Vagina (tissue), 2 donors: ENCODE data around the gene PODXL2.

Experiments used
- POLR2A ChIP-seq, 2 donors: fragments of 450-650 bp; IDR thresholded peaks; one replicate each; pipeline ENCODE4 v1.6.1; 2017; ENCODE audit warnings: antibody characterized with exemption in 2 of 2, mild to moderate bottlenecking in 2 of 2, moderate library complexity in 2 of 2
- POLR2AphosphoS5 ChIP-seq, 2 donors: sonication (generic); formaldehyde crosslinking; IDR thresholded peaks; one replicate each; pipeline ENCODE4 v1.9.0; 2017; ENCODE audit warnings: antibody characterized with exemption in 2 of 2, mild to moderate bottlenecking in 2 of 2, low read depth in 1 of 2; ENCODE audit not compliant: insufficient read depth in 1 of 2
- TF ChIP-seq, protein P1 (sequence below), 3 experiments: fragments of 450-650 bp in 2 of 3; fragments of 200-600 bp in 1 of 3; sonication (generic) in 1 of 3; IDR thresholded peaks; one replicate each; pipeline ENCODE4 v1.5.1; 2017 to 2019; ENCODE audit warnings: antibody characterized with exemption in 3 of 3, mild to moderate bottlenecking in 2 of 3, moderate library complexity in 2 of 3

- TF ChIP-seq, protein P1, sequence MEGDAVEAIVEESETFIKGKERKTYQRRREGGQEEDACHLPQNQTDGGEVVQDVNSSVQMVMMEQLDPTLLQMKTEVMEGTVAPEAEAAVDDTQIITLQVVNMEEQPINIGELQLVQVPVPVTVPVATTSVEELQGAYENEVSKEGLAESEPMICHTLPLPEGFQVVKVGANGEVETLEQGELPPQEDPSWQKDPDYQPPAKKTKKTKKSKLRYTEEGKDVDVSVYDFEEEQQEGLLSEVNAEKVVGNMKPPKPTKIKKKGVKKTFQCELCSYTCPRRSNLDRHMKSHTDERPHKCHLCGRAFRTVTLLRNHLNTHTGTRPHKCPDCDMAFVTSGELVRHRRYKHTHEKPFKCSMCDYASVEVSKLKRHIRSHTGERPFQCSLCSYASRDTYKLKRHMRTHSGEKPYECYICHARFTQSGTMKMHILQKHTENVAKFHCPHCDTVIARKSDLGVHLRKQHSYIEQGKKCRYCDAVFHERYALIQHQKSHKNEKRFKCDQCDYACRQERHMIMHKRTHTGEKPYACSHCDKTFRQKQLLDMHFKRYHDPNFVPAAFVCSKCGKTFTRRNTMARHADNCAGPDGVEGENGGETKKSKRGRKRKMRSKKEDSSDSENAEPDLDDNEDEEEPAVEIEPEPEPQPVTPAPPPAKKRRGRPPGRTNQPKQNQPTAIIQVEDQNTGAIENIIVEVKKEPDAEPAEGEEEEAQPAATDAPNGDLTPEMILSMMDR (IDR thresholded peaks at IDR 0.05), result no peak
- no peak for TF ChIP-seq POLR2A (IDR thresholded peaks at IDR 0.05)
- TF ChIP-seq POLR2AphosphoS5 (IDR thresholded peaks at IDR 0.05; ENCODE audit: insufficient read depth in 1 of 2, low read depth in 1 of 2), result no peak
These were observed 15.6 kb upstream of the PODXL2 start for GRCh38 chr3:127613406-127613805.
